ENCODE data around the gene CLEC16A. TPM values are rescaled to one million over a fixed set of nuclear protein-coding genes. Genes with fewer than 3 reads are reported as not detected.

The CLEC16A gene
- total and polyA plus RNA-seq, 7 experiments from 2014 or later, result 14.7 to 38.2 (median 31.8) TPM

GRCh38 chr16:11020792-11021551 is 76.6 kb downstream of the CLEC16A start:
- Histone ChIP-seq H3K27me3 (ENCODE audit: control insufficient read depth in 2 of 2, insufficient read depth in 2 of 2, low read length in 2 of 2) (no peaks in the 10 kb centered on the region), H3K4me1 (ENCODE audit: control insufficient read depth in 2 of 2, insufficient read depth in 2 of 2, low read length in 2 of 2) (no peaks in the 10 kb centered on the region), H3K9me3 (ENCODE audit: control insufficient read depth in 2 of 3, low read length in 3 of 3) (peaks cover 0 to 17% (median 3%) of the 10 kb centered on the region in 3 experiments), H3K4me3 (ENCODE audit: low read length) (no peak overlapping the region), H3K27ac (ENCODE audit: low read depth, low read length) (no peak overlapping the region), H3K36me3 (ENCODE audit: control insufficient read depth in 2 of 3, insufficient read depth in 3 of 3, low read length in 3 of 3) (peaks cover 5 to 57% (median 13%) of the 10 kb centered on the region in 3 experiments)
- peaks cover 33 to 63% (median 58%) of the 10 kb centered on the region in 5 donors for H3K36me3 Mint-ChIP-seq
- ChIA-PET POLR2A (no interaction called here), CTCF (no interaction called here)
- H3K4me1 Mint-ChIP-seq, result peaks cover 0 to 29% (median 0%) of the 10 kb centered on the region in 7 donors
- intact Hi-C loops (cut with micrococcal nuclease), result no loop called here
- H3K9me3 Mint-ChIP-seq, result peaks cover 3 to 19% (median 8%) of the 10 kb centered on the region in 11 donors
- H3K4me3 Mint-ChIP-seq, result no peak overlapping the region
- DNase-seq (no peak), ATAC-seq (no peak)
- H3K27me3 Mint-ChIP-seq, result no peaks in the 10 kb centered on the region
- H3K27ac Mint-ChIP-seq, result no peak overlapping the region

GRCh38 chr16:11022002-11022401 is 77.6 kb downstream of the CLEC16A start:
- no peak overlapping the region for H3K27ac Mint-ChIP-seq
- CTCF ChIA-PET, result no interaction called here
- intact Hi-C loops (cut with micrococcal nuclease), result no loop called here

DNA sequence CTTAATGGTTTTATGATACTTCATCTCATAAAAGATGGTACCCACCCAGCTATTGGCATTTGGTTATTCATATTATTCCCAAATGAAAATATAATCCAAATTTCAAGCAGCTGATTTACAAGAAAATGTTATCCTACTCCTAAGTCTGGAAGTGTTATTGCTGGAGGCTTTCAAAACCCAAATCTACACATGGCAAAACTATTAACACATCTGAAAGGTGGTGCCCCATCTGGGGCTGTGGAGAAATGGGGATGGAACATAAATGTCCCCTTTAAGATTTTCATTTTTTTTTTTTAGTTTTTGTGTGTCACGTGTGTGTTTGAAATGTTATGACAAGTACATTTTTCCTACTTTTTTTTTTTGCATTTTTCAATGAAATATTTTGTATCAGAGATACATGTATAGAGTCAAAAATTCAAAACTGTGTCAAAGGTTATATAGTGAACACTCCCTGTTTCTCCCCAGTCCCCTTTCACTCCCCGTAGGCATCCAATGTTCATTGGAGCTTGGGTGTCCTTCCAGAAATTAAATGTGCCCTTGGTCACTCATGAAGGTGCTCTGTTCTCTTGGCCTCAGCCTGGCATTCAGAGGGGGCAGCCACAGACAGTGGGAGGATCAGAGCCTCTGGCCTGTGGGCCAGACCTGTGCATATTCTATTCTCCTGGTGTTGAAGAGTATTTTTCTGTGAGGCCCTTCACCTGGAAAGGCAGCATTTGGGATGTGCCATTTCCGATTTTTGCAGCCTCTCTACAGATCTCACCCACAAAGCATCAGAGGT is 79.1 kb downstream of the CLEC16A start:
- intact Hi-C loops (cut with micrococcal nuclease), result no loop called here
- H3K4me3 ChIP-seq (ENCODE audit: low read length), result no peak overlapping the region
- Mint-ChIP-seq H3K36me3 (peaks cover 50 to 79% (median 77%) of the 10 kb centered on the region in 5 donors), H3K27me3 (no peaks in the 10 kb centered on the region), H3K4me1 (peaks cover 0 to 18% (median 0%) of the 10 kb centered on the region in 7 donors), H3K9me3 (peaks cover 8 to 43% (median 24%) of the 10 kb centered on the region in 11 donors), H3K27ac (no peak overlapping the region), H3K4me3 (no peak overlapping the region)
- no peak for ATAC-seq
- peaks cover 13 to 64% (median 13%) of the 10 kb centered on the region in 3 experiments for H3K36me3 ChIP-seq (ENCODE audit: control insufficient read depth in 2 of 3, insufficient read depth in 3 of 3, low read length in 3 of 3)
- DNase-seq, result no peak
- H3K9me3 ChIP-seq (ENCODE audit: control insufficient read depth in 2 of 3, low read length in 3 of 3), result peaks cover 0 to 29% (median 5%) of the 10 kb centered on the region in 3 experiments
- H3K27ac ChIP-seq (ENCODE audit: low read depth, low read length), result no peak overlapping the region
- H3K27me3 ChIP-seq (ENCODE audit: control insufficient read depth in 2 of 2, insufficient read depth in 2 of 2, low read length in 2 of 2), result no peaks in the 10 kb centered on the region
- no peaks in the 10 kb centered on the region for H3K4me1 ChIP-seq (ENCODE audit: control insufficient read depth in 2 of 2, insufficient read depth in 2 of 2, low read length in 2 of 2)
- CTCF ChIA-PET, result no interaction called here
- POLR2A ChIA-PET, result no interaction called here

More at GRCh38 chr16:11022002-11022401, 77.6 kb downstream of the CLEC16A start:
- Histone ChIP-seq H3K27ac (ENCODE audit: low read depth, low read length) (no peak overlapping the region), H3K4me3 (ENCODE audit: low read length) (no peak overlapping the region), H3K9me3 (ENCODE audit: control insufficient read depth in 2 of 3, low read length in 3 of 3) (peaks cover 0 to 28% (median 5%) of the 10 kb centered on the region in 3 experiments), H3K4me1 (ENCODE audit: control insufficient read depth in 2 of 2, insufficient read depth in 2 of 2, low read length in 2 of 2) (no peaks in the 10 kb centered on the region), H3K36me3 (ENCODE audit: control insufficient read depth in 2 of 3, insufficient read depth in 3 of 3, low read length in 3 of 3) (peaks cover 13 to 67% (median 13%) of the 10 kb centered on the region in 3 experiments), H3K27me3 (ENCODE audit: control insufficient read depth in 2 of 2, insufficient read depth in 2 of 2, low read length in 2 of 2) (no peaks in the 10 kb centered on the region)
- Mint-ChIP-seq H3K4me3 (no peak overlapping the region), H3K4me1 (peaks cover 0 to 25% (median 0%) of the 10 kb centered on the region in 7 donors), H3K9me3 (peaks cover 8 to 30% (median 16%) of the 10 kb centered on the region in 11 donors), H3K36me3 (peaks cover 43 to 73% (median 68%) of the 10 kb centered on the region in 5 donors), H3K27me3 (no peaks in the 10 kb centered on the region)
- POLR2A ChIA-PET, result no interaction called here
- no peak for ATAC-seq
- DNase-seq, result no peak

DNA sequence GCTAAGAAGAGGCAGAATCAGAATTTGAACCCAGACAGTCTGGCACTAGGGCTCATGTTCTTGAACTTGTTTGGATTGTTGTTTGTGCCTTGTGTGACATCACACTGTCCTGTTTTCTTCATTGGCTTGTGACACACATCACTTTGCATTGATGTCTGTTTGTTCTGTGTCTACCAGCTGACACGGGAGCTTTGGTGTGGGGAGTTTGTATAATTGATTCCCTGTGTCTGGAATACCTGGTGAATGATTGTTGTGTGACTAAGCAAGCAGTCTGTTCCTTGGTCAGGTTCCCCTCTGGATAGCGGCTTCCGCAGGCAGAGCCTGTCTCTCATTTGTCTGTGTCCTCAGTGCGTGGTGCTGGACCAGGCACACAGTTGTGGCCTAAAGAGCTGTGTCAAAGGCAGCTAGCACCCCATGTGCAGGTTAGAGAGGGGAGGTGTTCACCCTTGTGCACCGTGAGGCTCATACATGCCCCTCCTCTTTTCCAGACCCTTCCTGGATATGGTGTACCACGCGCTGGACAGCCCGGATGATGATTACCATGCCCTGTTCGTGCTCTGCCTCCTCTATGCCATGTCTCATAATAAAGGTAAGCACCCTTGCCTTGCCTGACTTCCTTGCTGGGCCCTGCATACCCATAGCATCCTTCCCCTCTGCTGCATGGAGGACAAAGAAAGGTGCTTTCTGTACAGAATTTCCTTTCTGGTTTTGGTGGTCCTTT is 80.1 kb downstream of the CLEC16A start:
- peak overlapping the region in 1 of 9 donors; percentile 11 for H3K27ac Mint-ChIP-seq

DNA sequence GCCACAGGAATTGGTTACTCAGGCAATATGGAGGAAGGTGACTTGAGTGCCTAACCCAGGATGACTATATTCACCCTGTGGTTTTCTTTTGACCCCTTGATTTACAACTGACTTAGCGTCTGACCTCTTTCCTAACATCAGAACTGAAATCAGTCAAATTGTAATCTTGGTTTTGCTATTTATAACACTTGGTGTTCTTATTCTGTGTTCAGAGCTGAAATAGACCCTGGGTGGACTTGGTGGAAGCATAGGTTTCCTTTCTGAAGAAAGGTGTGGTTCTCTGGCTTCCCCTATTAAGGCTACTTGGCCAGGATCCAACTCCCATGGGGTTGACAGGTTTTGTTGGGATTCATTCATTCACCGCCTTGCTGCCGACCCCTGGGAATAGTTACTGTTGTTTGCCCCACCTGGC is 80.8 kb downstream of the CLEC16A start:
- no peak overlapping the region for H3K4me3 ChIP-seq (ENCODE audit: low read length)
- Mint-ChIP-seq H3K27me3 (no peaks in the 10 kb centered on the region), H3K4me1 (peaks cover 0 to 20% (median 0%) of the 10 kb centered on the region in 7 donors), H3K27ac (peak overlapping the region in 1 of 9 donors; percentile 2), H3K36me3 (peaks cover 60 to 91% (median 87%) of the 10 kb centered on the region in 5 donors), H3K4me3 (no peak overlapping the region), H3K9me3 (peaks cover 13 to 55% (median 33%) of the 10 kb centered on the region in 11 donors)
- H3K27me3 ChIP-seq (ENCODE audit: control insufficient read depth in 2 of 2, insufficient read depth in 2 of 2, low read length in 2 of 2), result no peaks in the 10 kb centered on the region
- H3K27ac ChIP-seq (ENCODE audit: low read depth, low read length), result no peak overlapping the region
- H3K4me1 ChIP-seq (ENCODE audit: control insufficient read depth in 2 of 2, insufficient read depth in 2 of 2, low read length in 2 of 2), result no peaks in the 10 kb centered on the region
- ATAC-seq (no peak), DNase-seq (no peak)
- CTCF ChIA-PET, result no interaction called here
- peaks cover 0 to 29% (median 5%) of the 10 kb centered on the region in 3 experiments for H3K9me3 ChIP-seq (ENCODE audit: control insufficient read depth in 2 of 3, low read length in 3 of 3)
- POLR2A ChIA-PET, result no interaction called here
- peaks cover 13 to 72% (median 13%) of the 10 kb centered on the region in 3 experiments for H3K36me3 ChIP-seq (ENCODE audit: control insufficient read depth in 2 of 3, insufficient read depth in 3 of 3, low read length in 3 of 3)
- intact Hi-C loops (cut with micrococcal nuclease), result no loop called here

More for the DNA sequence above, 80.1 kb downstream of the CLEC16A start:
- Mint-ChIP-seq H3K36me3 (peaks cover 58 to 90% (median 86%) of the 10 kb centered on the region in 5 donors), H3K9me3 (peaks cover 13 to 53% (median 29%) of the 10 kb centered on the region in 11 donors), H3K4me1 (peaks cover 0 to 20% (median 0%) of the 10 kb centered on the region in 7 donors), H3K27me3 (no peaks in the 10 kb centered on the region), H3K4me3 (peak overlapping the region in 1 of 10 donors; percentile 7)
- peaks cover 13 to 71% (median 13%) of the 10 kb centered on the region in 3 experiments for H3K36me3 ChIP-seq (ENCODE audit: control insufficient read depth in 2 of 3, insufficient read depth in 3 of 3, low read length in 3 of 3)
- H3K27me3 ChIP-seq (ENCODE audit: control insufficient read depth in 2 of 2, insufficient read depth in 2 of 2, low read length in 2 of 2), result no peaks in the 10 kb centered on the region
- ChIA-PET POLR2A (no interaction called here), CTCF (no interaction called here)
- no peak overlapping the region for H3K4me3 ChIP-seq (ENCODE audit: low read length)
- peaks cover 0 to 29% (median 5%) of the 10 kb centered on the region in 3 experiments for H3K9me3 ChIP-seq (ENCODE audit: control insufficient read depth in 2 of 3, low read length in 3 of 3)
- H3K27ac ChIP-seq (ENCODE audit: low read depth, low read length), result no peak overlapping the region
- intact Hi-C loops (cut with micrococcal nuclease), result no loop called here
- DNase-seq (no peak), ATAC-seq (no peak)
- no peaks in the 10 kb centered on the region for H3K4me1 ChIP-seq (ENCODE audit: control insufficient read depth in 2 of 2, insufficient read depth in 2 of 2, low read length in 2 of 2)

DNA sequence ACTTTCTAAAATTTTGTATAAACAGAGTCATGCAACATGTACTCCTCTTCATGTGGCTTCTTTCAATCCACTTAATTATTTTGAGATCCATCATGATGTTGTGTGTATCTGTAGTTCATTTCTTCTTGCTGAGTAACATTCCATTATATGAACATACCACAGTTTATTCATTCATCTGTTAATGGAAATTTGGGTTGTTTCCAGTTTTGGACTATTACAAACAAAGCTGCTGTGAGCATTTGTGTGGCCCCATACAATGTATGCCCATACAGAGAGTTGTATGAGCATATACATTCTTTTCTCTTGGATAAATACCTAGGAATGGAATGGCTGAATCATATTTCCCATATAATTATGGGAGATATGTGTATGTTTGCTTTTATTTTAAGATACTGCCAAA is 85.6 kb downstream of the CLEC16A start:
- DNase-seq (no peak), ATAC-seq (no peak)
- H3K27me3 Mint-ChIP-seq, result no peaks in the 10 kb centered on the region
- H3K27ac ChIP-seq (ENCODE audit: low read depth, low read length), result no peak overlapping the region
- H3K4me1 ChIP-seq (ENCODE audit: control insufficient read depth in 2 of 2, insufficient read depth in 2 of 2, low read length in 2 of 2), result no peaks in the 10 kb centered on the region
- peaks cover 0 to 32% (median 0%) of the 10 kb centered on the region in 7 donors for H3K4me1 Mint-ChIP-seq
- no peak overlapping the region for H3K4me3 Mint-ChIP-seq
- H3K36me3 Mint-ChIP-seq, result peaks cover 48 to 93% (median 84%) of the 10 kb centered on the region in 5 donors
- ChIA-PET CTCF (no interaction called here), POLR2A (no interaction called here)
- no peak overlapping the region for H3K4me3 ChIP-seq (ENCODE audit: low read length)
- peaks cover 9 to 69% (median 9%) of the 10 kb centered on the region in 3 experiments for H3K36me3 ChIP-seq (ENCODE audit: control insufficient read depth in 2 of 3, insufficient read depth in 3 of 3, low read length in 3 of 3)
- peaks cover 0 to 21% (median 5%) of the 10 kb centered on the region in 3 experiments for H3K9me3 ChIP-seq (ENCODE audit: control insufficient read depth in 2 of 3, low read length in 3 of 3)
- H3K9me3 Mint-ChIP-seq, result peaks cover 8 to 46% (median 28%) of the 10 kb centered on the region in 11 donors
- H3K27me3 ChIP-seq (ENCODE audit: control insufficient read depth in 2 of 2, insufficient read depth in 2 of 2, low read length in 2 of 2), result no peaks in the 10 kb centered on the region
- intact Hi-C loops (cut with micrococcal nuclease), result loop anchor here in 1 of 2 donors (5.0 kb wide), 1 partner anchor 43 kb away; no protein-coding TSS in a partner anchor
- H3K27ac Mint-ChIP-seq, result peak overlapping the region in 1 of 9 donors; percentile 44
